HCT116 (cell line): Measurements from ENCODE around the gene LPAR2. TPM values are rescaled to one million over a fixed set of nuclear protein-coding genes. Genes with fewer than 3 reads are reported as not detected.

ENCODE experiments used
- ATAC-seq: fragments of 200-7000 bp; cut with Tn5 transposase; 2 replicates; pipeline ENCODE4 v1.9.1; 2020; ENCODE audit warnings: mild to moderate bottlenecking, moderate library complexity
- BruUV-seq: library from RNA; stranded (reverse); fragments of 400-500 nt; replicated peaks from 2 replicates; lab custom pipeline; 2021; lab: Mats Ljungman, UMichigan
- CTCF ChIA-PET: fragments of 300-600 bp; sonication (Branson Sonifier 250); formaldehyde crosslinking; loops from one replicate; lab custom pipeline; 2021; ENCODE audit warnings: antibody characterized with exemption; lab: Charles Lee
- POLR2A ChIA-PET: fragments of 300-600, 350-600 bp; sonication (Branson Sonifier 250); formaldehyde crosslinking; loops from one replicate; lab custom pipeline; 2021; ENCODE audit warnings: antibody characterized with exemption; lab: Charles Lee
- RAD21 ChIA-PET, 2 experiments: fragments of 300-600 bp; sonication (Branson Sonifier 250); formaldehyde crosslinking; loops; one replicate each; lab custom pipeline; 2023; ENCODE audit warnings: low total read pairs in 2 of 2; ENCODE audit not compliant: uncharacterized antibody in 2 of 2, unreplicated experiment in 2 of 2, low non-redundant PET in 1 of 2; lab: Charles Lee
- DNase-seq: peaks from one replicate; pipeline ENCODE4 v3.0.0-alpha.2; 2010; ENCODE audit warnings: low read depth, low spot score
- H2AFZ ChIP-seq: fragments of 200-600 bp; shearing (Covaris generic), sonication (generic); 2 replicates; pipeline ENCODE4 v1.6.1; 2017; ENCODE audit warnings: low read depth, mixed run types, mixed read lengths, antibody characterized with exemption, low read length; ENCODE audit not compliant: poor library complexity, severe bottlenecking
- H3K27ac ChIP-seq: 2 replicates; pipeline ENCODE4 v1.5.1; 2012; ENCODE audit warnings: low read depth, low read length
- H3K27me3 ChIP-seq: fragments of 200-600 bp; sonication (generic); 2 replicates; pipeline ENCODE4 v1.6.1; 2016; ENCODE audit warnings: mixed run types, low read length, mixed read lengths; ENCODE audit not compliant: insufficient read depth
- H3K36me3 ChIP-seq, 2 experiments: fragments of 200-500 bp in 1 of 2; fragments of 200-600 bp in 1 of 2; sonication (Bioruptor generic) in 1 of 2; sonication (generic) in 1 of 2; 2 replicates each; pipeline versions ENCODE4 v1.5.1 to v1.6.1; 2014 to 2016; ENCODE audit warnings: low read length in 2 of 2, inconsistent platforms in 1 of 2, mixed read lengths in 1 of 2, mixed run types in 1 of 2; ENCODE audit not compliant: insufficient read depth in 2 of 2, control insufficient read depth in 1 of 2
- H3K4me1 ChIP-seq, 2 experiments: fragments of 200-600 bp in 1 of 2; sonication (generic) in 1 of 2; 2 replicates each; pipeline versions ENCODE4 v1.5.1 to v1.6.1; 2012 to 2017; ENCODE audit warnings: low read length in 2 of 2, inconsistent platforms in 1 of 2, mild to moderate bottlenecking in 1 of 2, mixed read lengths in 1 of 2, mixed run types in 1 of 2, moderate library complexity in 1 of 2; ENCODE audit not compliant: insufficient read depth in 2 of 2, control insufficient read depth in 1 of 2
- H3K4me2 ChIP-seq: fragments of 200-600 bp; sonication (generic); 2 replicates; pipeline ENCODE4 v1.6.1; 2017; ENCODE audit warnings: mixed run types, low read length, mixed read lengths
- H3K4me3 ChIP-seq, 2 experiments: fragments of 200-600 bp in 1 of 2; sonication (generic) in 1 of 2; replicated peaks in 1 of 2; 2 replicates each; pipeline ENCODE4 v1.5.1; 2011 to 2016; ENCODE audit warnings: low read length in 2 of 2, control low read depth in 1 of 2, low read depth in 1 of 2, mild to moderate bottlenecking in 1 of 2, mixed read lengths in 1 of 2, mixed run types in 1 of 2
- H3K79me2 ChIP-seq: fragments of 200-600 bp; sonication (generic); 2 replicates; pipeline ENCODE4 v1.6.1; 2017; ENCODE audit warnings: mild to moderate bottlenecking, mixed run types, low read length, moderate library complexity, mixed read lengths; ENCODE audit not compliant: insufficient read depth
- H3K9ac ChIP-seq: fragments of 200-600 bp; sonication (generic); 2 replicates; pipeline ENCODE4 v1.6.1; 2016; ENCODE audit warnings: low read length, mixed read lengths
- H3K9me2 ChIP-seq: fragments of 200-600 bp; sonication (generic), shearing (Covaris generic); 2 replicates; pipeline ENCODE4 v1.6.1; 2017; ENCODE audit warnings: mixed run types, mild to moderate bottlenecking, moderate library complexity; ENCODE audit not compliant: insufficient read depth
- H3K9me3 ChIP-seq, 2 experiments: fragments of 200-500 bp in 1 of 2; fragments of 200-600 bp in 1 of 2; sonication (Bioruptor generic) in 1 of 2; sonication (generic) in 1 of 2; 2 replicates each; pipeline ENCODE4 v1.6.1; 2014 to 2017; ENCODE audit warnings: low read length in 2 of 2, mixed read lengths in 2 of 2, inconsistent platforms in 1 of 2, low read depth in 1 of 2, mild to moderate bottlenecking in 1 of 2, mixed run types in 1 of 2, moderate library complexity in 1 of 2; ENCODE audit not compliant: control insufficient read depth in 1 of 2, insufficient read depth in 1 of 2
- H4K20me1 ChIP-seq: fragments of 200-600 bp; sonication (generic), shearing (Covaris generic); 2 replicates; pipeline ENCODE4 v1.6.1; 2017; ENCODE audit warnings: mixed run types, mild to moderate bottlenecking, moderate library complexity; ENCODE audit not compliant: insufficient read depth
- CEBPB ChIP-seq: IDR thresholded peaks from 2 replicates; pipeline ENCODE4 v1.6.1; 2012; ENCODE audit warnings: low read depth
- CTCF ChIP-seq, 3 experiments: fragments of 200-600 bp in 1 of 3; sonication (generic) in 1 of 3; IDR thresholded peaks in 2 of 3; conservative IDR thresholded peaks in 1 of 3; 2 replicates each; pipeline ENCODE4 v1.5.1; 2012 to 2017; ENCODE audit warnings: low read depth in 2 of 3, low read length in 2 of 3, antibody characterized with exemption in 1 of 3, borderline replicate concordance in 1 of 3, control low read depth in 1 of 3, mild to moderate bottlenecking in 1 of 3, mixed read lengths in 1 of 3, mixed run types in 1 of 3, moderate library complexity in 1 of 3; ENCODE audit not compliant: insufficient read depth in 1 of 3
- EGR1 ChIP-seq: IDR thresholded peaks from 2 replicates; pipeline ENCODE4 v1.6.1; 2012; ENCODE audit warnings: low read depth
- ELF1 ChIP-seq: IDR thresholded peaks from 2 replicates; pipeline ENCODE4 v1.6.1; 2012; ENCODE audit warnings: low read depth, borderline replicate concordance
- EZH2 ChIP-seq: fragments of 200-600 bp; sonication (generic); IDR thresholded peaks from 2 replicates; pipeline ENCODE4 v1.6.1; 2017; ENCODE audit warnings: antibody characterized with exemption, mixed run types
- EZH2phosphoT487 ChIP-seq: fragments of 200-600 bp; IDR thresholded peaks from 2 replicates; pipeline ENCODE4 v1.6.1; 2018; ENCODE audit warnings: antibody characterized with exemption, borderline replicate concordance
- FOSL1 ChIP-seq: IDR thresholded peaks from 2 replicates; pipeline ENCODE4 v1.6.1; 2012; ENCODE audit warnings: low read depth
- JUND ChIP-seq: IDR thresholded peaks from 2 replicates; pipeline ENCODE4 v1.6.1; 2012
- MAX ChIP-seq: IDR thresholded peaks from 2 replicates; pipeline ENCODE4 v1.6.1; 2012
- POLR2A ChIP-seq: IDR thresholded peaks from 2 replicates; pipeline ENCODE4 v1.7.0; 2011; ENCODE audit warnings: borderline replicate concordance; ENCODE audit not compliant: insufficient read depth, insufficient read length; ENCODE audit errors: extremely low read depth
- RAD21 ChIP-seq: IDR thresholded peaks from 2 replicates; pipeline ENCODE4 v1.6.1; 2012; ENCODE audit warnings: low read depth, mild to moderate bottlenecking
- SIN3A ChIP-seq: IDR thresholded peaks from 2 replicates; pipeline ENCODE4 v1.6.1; 2012; ENCODE audit warnings: low read depth
- SP1 ChIP-seq: IDR thresholded peaks from 2 replicates; pipeline ENCODE4 v1.6.1; 2012; ENCODE audit warnings: low read depth
- TCF7L2 ChIP-seq: IDR thresholded peaks from 2 replicates; pipeline ENCODE4 v1.7.0; 2011; ENCODE audit warnings: borderline replicate concordance, inconsistent platforms; ENCODE audit not compliant: insufficient read depth, insufficient read length; ENCODE audit errors: extremely low read depth
- YY1 ChIP-seq: IDR thresholded peaks from 2 replicates; pipeline ENCODE4 v1.6.1; 2011; ENCODE audit warnings: low read length, low read depth, moderate library complexity, mild to moderate bottlenecking; ENCODE audit not compliant: insufficient replicate concordance; ENCODE audit errors: extremely low read depth
- ZBTB33 ChIP-seq: IDR thresholded peaks from 2 replicates; pipeline ENCODE4 v1.6.1; 2011; ENCODE audit warnings: mild to moderate bottlenecking, low read length, moderate library complexity; ENCODE audit not compliant: insufficient replicate concordance; ENCODE audit errors: extremely low read depth
- ZNF274 ChIP-seq: fragments of 200-500 bp; sonication (Bioruptor generic); IDR thresholded peaks from 2 replicates; pipeline ENCODE4 v1.6.1; 2014; ENCODE audit warnings: mild to moderate bottlenecking, low read depth, low read length, inconsistent platforms
- intact Hi-C: fragments of 100-400 bp; cut with micrococcal nuclease; formaldehyde crosslinking; loops from 2 replicates; pipeline ENCODE4 v1.10.0; 2022
- total RNA-seq: library from RNA; stranded (reverse); gene quantifications from one replicate; pipeline ENCODE4 v1.2.1, GENCODE V29; 2021; ENCODE audit not compliant: unreplicated experiment

Gene LPAR2
- total RNA-seq, 1 experiment from 2014 or later: 28.2 TPM

- CTCF ChIA-PET: no interaction called here
- H3K79me2 ChIP-seq: no peaks in the 10 kb centered on the region
- TF ChIP-seq EGR1: no peak
- TF ChIP-seq SP1: no peak
- no peak for TF ChIP-seq ZBTB33
- no peak for TF ChIP-seq ELF1
- TF ChIP-seq EZH2phosphoT487: no peak
- TF ChIP-seq RAD21: no peak
- no peak for TF ChIP-seq EZH2
- no peak for TF ChIP-seq YY1
- TF ChIP-seq POLR2A: no peak
- TF ChIP-seq CEBPB: no peak
- no peak for TF ChIP-seq ZNF274
- no peak for TF ChIP-seq JUND
- TF ChIP-seq CTCF (IDR thresholded peaks at IDR 0.05 in 2 of 3, conservative IDR thresholded peaks at IDR 0.05 in 1 of 3; ENCODE audit: borderline replicate concordance in 1 of 3, insufficient read depth in 1 of 3, low read depth in 2 of 3, low read length in 2 of 3): no peak
- no peak for TF ChIP-seq FOSL1
- TF ChIP-seq MAX: no peak
- TF ChIP-seq TCF7L2: no peak
- TF ChIP-seq SIN3A: no peak
- H3K27ac ChIP-seq: no peak overlapping the region
- RAD21 ChIA-PET: no interaction called here
- H3K27me3 ChIP-seq: no peaks in the 10 kb centered on the region
- DNase-seq (no peak), ATAC-seq (no peak)
- no peak overlapping the region for H3K4me2 ChIP-seq
- peaks cover 9 to 25% of the 10 kb centered on the region in 2 experiments for H3K4me1 ChIP-seq
- POLR2A ChIA-PET: no interaction called here
- 0 out of 4 replicates have a peak, but pooled peaks cover 0 to 2% of the 10 kb centered on the region in 2 experiments for H3K36me3 ChIP-seq
- H4K20me1 ChIP-seq: no peaks in the 10 kb centered on the region
- no peak overlapping the region for H3K9ac ChIP-seq
- BruUV-seq: no TSS peak
- no peak overlapping the region for H2AFZ ChIP-seq
- no peaks in the 10 kb centered on the region for H3K9me2 ChIP-seq
- no peaks in the 10 kb centered on the region for H3K9me3 ChIP-seq
- no peak overlapping the region for H3K4me3 ChIP-seq
- intact Hi-C loops: no loop called here
Measured at GRCh38 chr19:19587771-19588170, 40.2 kb downstream of the LPAR2 start.
